NCI-H146 treated with DMSO at 0.1 percent for 48 hours (cell line): ENCODE results near the gene ZNF789.
A peak's percentile ranks its signal among the peaks of the same experiment; 100 is the strongest.

Experiments
- DNase-seq: peaks from one replicate; lab custom pipeline; 2025; ENCODE audit not compliant: unreplicated experiment; lab: John Stamatoyannopoulos, UW

Gene ZNF789

DNA sequence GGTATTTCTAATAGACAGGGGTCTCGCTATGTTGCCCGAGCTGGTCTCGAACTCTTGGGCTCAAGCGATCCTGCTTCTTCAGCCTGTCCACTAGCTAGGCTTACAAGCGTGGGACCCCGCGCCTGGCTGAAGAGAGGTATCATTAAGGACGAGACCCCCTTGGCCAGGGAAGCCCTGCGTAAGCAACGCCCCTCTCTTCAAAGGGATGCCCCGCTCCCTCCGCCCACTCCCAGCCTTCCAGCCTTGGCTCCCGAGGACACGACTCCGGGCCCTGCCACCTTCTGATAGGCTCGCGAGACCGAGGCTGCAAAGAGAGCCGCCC, 31.6 kb downstream of the ZNF789 start:
- no peak for DNase-seq

DNA sequence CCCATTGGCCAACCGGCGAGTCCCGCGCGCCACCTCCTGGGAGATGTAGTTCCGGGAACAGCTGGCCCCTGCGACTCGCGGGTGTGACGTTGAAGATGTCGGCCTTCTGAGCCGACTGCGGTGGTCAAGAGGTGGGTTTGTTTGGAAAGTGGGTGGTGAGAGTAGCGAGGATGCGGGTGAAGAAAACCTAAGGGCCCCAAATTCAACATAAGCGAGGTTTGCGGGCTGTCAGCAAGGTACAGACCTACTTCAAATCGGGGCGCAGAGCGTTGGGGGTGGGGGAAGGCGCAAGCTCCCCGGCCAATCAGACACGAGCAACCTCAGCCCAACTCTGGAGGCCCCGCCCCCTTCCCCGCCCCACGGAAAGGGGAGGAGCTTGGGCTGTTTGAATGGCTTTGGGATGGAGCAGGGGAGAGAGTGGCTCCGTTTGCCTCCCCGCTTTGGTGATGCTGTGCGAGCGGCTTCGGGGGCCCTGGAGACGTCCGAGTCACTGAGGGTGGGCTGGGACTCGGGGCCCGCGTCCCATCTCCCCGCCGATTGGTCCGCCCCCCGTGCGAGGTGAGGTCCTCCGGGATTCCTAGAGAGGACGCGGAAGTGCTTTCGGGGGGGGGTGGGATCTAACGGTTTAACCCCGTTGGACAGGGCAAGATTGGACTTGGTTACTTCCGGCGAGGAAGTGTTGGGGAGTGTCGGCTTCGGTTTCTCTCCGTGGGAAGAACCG, 32.1 kb downstream of the ZNF789 start, which contains the start of gene ZKSCAN5:
TSS of gene ZKSCAN5 (plus strand) at position 60 of the 721 bp plus-strand sequence. CDS start 1,383 bp downstream, outside the sequence.
- DNase-seq: peak; percentile 94

DNA sequence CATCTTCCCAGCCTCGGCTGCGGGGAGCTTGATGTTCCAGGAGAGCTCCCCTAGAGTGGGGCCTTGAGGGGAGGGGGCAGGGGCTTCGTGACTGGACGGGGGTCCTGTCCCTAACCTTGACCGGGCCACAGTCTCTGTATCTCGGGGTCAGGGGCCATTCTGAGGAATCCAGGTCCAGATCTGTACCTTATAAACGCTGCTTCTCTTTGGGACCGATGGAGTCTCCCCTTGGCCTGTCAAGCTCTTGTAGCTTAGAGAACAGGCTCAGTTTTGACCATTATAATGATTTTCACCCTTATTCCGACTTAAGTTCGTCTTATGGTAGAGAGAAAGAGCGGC, 32.6 kb downstream of the ZNF789 start:
- no peak for DNase-seq

DNA sequence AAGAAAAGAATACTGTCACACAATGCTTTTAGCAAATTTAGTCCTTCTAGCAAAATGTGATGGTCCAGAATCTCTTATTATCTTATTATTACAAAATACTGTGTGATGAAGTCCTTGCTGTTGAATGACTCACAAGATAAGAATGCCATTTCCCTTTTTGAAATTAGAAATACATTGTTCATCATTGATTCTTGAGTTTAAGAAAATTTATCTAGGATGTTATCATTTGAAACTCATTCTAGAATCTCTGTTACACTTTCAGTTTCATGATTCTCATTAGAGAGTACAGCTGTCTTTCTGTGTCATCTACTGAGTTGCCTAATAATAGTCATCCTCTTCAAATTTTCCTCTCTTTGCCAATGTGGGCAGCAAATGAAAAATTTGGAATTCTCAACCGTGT, 41.4 kb downstream of the ZNF789 start:
- DNase-seq: no peak

DNA sequence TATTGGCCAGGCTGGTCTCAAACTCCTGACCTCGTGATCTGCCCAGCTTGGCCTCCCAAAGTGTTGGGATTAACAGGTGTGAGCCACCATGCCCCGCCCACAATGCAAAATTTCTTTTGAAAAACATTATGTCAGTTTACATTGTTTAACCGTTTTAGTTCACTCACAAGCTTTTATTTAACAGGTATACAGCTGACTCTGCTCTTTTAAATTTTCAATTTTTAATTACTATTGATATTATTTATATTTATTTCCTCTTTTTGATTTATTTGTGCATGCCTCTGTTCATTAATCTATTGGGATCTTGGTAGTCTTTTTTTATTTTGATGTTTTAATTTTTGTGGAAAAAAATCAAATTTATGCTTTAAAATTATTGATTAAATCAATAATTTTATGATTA, 48.7 kb downstream of the ZNF789 start:
- DNase-seq: no peak

DNA sequence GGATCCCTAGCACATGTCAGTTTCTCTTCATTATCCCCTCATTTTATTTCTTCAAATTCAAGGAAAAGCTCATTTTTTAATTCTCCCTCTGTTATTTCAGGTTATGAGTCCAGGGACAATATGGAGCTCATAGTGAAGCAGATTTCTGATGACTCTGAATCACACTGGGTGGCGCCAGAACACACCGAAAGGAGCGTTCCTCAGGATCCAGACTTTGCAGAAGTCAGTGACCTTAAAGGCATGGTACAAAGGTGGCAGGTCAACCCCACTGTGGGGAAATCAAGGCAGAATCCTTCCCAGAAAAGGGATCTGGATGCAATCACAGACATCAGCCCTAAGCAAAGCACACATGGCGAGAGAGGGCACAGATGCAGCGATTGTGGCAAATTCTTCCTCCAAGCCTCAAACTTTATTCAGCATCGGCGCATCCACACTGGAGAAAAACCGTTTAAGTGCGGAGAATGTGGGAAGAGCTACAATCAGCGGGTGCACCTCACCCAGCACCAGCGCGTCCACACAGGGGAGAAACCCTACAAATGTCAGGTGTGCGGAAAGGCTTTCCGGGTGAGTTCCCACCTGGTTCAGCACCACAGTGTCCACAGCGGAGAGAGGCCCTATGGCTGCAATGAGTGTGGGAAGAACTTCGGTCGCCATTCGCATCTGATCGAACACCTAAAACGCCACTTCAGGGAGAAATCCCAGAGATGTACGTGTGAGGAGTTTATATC, 53.2 kb downstream of the ZNF789 start:
- DNase-seq: no peak

DNA sequence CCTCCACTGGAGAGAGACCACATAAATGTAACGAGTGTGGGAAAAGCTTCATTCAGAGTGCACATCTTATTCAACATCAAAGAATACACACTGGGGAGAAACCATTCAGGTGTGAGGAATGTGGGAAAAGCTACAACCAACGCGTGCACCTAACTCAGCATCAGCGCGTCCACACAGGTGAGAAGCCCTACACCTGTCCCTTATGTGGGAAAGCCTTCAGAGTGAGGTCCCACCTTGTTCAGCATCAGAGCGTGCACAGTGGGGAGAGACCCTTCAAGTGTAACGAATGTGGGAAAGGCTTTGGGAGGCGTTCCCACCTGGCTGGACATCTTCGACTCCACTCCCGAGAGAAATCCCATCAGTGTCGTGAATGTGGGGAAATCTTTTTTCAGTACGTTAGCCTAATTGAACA, 58.7 kb downstream of the ZNF789 start:
- DNase-seq: no peak

DNA sequence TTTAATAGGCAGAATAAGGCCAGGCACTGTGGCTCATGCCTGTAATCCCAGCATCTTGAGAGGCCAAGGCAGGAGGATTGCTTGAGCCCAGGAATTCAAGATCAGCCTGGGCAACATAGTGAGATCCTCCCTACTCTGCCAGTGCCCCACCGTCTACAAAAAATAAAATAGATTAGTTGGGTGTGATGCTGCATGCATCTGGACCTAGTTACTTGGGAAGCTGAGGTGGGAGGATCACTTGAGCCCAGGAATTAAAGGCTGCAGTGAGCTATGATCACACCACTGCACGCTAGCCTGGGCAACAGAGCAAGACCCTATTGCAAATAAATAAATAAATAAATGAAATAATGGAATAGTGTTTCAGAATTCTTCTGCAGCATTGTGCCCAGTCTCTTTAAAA, 63.0 kb downstream of the ZNF789 start:
- no peak for DNase-seq
